HG03095 (cell line): Measurements from ENCODE around the gene TFF2.

Experiments
- ATAC-seq: cut with Tn5 transposase; IDR thresholded peaks from one replicate; pipeline ENCODE4 v1.9.1; 2021; ENCODE audit warnings: moderate library complexity; ENCODE audit not compliant: unreplicated experiment

The TFF2 gene

GRCh38 chr21:42350927-42351426 lies at the start of gene TFF2:
TSS of gene TFF2 (minus strand) at chr21:42350994. CDS start at chr21:42350957, 37 bp downstream.
- ATAC-seq = no peak

- ATAC-seq = no peak
Measured at GRCh38 chr21:42400525-42400924, 49.7 kb upstream of the TFF2 start.

DNA sequence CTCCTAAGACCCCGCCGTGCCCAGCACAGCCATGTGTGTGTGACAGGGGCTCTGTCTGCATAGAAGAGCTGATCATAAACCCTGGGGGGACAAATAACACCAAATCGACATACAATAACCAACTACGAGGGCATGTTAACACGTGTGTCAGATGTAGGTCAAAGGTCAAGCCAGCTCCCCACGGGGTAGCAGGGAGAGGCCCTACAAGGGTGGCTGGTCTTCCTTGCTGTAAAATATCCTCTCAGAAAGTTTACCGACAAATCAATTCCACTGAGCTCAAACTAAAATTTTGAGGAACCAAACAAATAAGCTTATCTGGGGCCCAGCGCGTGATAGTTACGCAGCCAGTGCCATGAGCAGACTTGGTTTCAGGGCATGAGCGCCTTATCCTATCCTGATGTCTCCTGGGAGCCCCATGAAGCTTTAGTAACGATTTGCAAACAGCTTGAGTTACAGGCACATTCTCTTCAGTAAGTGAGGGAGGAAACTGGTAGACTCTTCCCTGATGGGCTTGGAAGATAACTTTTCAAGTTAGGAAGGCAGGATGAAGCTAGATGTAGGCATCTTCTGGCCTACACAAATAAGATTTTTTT lies 47.7 kb upstream of the TFF2 start:
- ATAC-seq = no peak

GRCh38 chr21:42397746-42398394 lies 47.1 kb upstream of the TFF2 start:
- no peak for ATAC-seq

DNA sequence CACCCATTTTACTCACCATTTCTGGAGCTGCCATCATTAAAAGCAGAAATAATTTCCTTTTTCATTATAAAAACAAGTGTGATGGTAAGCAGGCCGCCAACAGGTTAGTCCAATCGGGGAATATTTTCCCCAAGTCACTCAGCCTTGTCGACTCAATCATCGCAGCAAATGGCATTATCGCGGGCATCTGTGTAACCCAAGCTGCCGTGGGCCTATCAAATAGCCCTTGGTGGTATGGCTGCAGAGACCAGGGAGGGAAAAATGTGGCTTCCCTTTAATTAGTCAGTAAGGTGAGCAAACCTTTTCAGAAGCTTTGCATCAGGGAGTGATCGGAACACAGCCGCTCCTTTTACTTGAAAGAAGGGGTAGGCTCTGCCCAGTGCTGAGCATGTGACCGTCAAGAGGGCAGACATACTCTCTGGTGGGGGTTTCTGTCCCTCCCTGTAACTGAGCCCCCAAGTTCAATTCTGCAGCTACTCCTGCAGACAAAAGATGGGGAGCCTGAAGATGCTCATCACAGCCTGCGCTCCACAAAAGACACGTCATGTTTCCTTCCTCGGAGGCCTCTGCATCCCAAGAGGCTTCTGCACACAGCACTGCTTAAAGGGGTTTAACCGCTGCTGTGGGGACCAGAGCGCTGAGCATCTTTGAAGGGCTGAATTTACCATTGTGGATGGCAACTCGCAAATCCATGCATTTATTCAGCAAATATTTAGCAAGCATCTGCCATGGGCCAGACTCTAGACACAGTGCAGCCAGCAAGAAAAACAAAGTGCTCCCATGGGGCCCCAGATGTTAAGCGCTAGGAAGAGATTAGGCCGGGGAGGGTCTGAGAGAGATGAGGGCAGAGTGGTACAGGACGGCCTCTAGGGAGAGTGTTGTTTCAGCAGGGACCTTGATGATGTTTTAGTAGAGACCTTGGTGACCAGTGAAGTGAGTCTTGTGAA lies 46.3 kb upstream of the TFF2 start:
- ATAC-seq = no peak

DNA sequence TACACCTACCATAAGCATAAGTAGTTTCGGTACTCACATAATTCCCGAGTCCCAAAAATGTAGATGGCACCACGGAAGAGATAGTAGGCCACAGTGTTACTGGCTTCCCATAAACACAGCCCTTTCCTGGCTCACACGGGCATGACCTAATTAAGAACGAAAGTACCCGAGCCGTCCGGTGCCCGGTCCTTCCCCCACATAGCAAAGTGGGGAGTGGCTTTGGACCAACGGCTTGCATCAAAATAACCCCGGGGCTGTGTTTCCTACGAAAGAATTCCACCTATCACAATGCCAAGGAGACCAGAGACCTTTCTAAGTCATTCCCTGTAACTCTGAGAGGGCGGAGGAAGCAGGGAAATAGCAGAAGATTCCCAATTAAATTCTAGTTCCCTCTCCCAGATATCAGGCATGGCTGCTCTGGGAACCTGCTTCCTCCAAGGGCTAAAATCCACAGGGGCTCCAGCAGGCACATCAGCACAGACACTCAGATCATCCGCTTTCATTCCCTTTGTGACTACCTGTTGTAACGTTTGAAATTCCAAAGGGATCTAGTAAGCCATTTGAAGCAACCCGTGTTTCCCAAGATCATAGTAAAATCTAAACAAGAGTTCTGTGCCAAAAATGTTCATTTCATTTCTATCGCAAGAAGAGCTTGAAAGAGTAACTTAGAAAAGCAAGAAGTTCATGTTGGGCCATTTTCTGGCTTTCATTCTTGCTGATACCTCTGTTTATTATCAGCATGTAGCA lies 45.3 kb upstream of the TFF2 start, which contains the start of gene TMPRSS3:
Gene TMPRSS3, minus strand, starts transcription at position 148 of the 747 bp plus-strand sequence. CDS start 635 bp downstream, outside the sequence.
- ATAC-seq = no peak

GRCh38 chr21:42395302-42395701 lies 44.5 kb upstream of the TFF2 start:
- no peak for ATAC-seq

DNA sequence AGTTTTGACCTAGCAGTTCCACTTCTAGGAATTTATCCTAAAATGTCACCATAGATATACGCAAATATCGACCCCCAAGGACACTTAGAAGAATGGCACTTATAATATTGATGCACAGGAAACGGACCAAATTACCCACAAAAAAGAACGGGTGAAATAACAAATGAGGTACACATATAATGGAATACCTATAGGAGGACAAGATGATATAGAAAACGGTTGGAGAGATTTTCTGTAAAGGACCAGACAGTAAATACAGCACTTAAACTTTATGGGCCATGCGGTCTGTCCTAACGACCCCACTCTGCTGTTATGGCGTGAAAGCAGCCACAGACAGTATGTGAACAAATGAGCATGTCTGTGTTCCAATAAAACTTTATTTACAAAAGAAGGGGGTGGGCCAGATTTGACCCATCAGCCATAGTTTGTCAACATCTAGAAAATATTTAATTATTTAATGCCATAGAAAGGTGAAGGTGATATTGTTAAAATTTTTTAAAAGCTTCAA lies 42.7 kb upstream of the TFF2 start:
- ATAC-seq = no peak

DNA sequence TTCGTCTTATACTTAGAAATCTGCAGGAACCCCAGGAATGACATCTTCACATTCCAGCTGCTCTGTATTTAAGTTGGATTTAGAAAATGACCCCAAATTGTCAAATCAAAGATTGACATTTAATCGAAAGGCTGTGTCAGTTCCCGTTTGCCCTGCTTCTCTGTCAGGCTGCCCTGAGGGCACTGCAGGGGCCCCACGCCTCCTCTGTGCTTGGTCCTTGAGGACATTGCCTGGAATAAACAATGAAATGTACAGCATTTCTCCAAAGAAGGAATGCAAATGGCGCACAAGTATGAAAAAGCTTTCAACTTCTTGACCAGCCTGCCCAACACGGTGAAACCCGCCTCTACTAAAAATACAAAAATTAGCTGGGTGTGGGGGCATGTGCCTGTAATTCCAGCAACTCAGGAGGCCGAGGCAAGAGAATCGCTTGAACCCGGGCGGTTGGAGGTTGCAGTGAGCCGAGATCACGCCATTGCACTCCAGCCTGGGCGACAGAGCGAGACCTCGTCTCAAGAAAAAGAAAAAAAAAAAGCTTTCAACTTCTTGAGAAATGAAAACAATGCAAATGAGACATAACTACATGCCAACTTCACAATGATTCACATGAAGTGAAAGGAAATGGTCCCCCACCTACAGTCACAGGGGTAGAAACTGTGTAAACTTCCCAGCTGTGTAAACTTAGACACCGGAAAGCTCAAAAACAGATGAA lies 42.1 kb upstream of the TFF2 start:
- ATAC-seq = peak; percentile 68

- ATAC-seq = no peak
Measured at GRCh38 chr21:42391297-42391696, 40.5 kb upstream of the TFF2 start.

GRCh38 chr21:42390696-42391095 lies 39.9 kb upstream of the TFF2 start:
- ATAC-seq = no peak

GRCh38 chr21:42390193-42390592 lies 39.4 kb upstream of the TFF2 start:
- ATAC-seq = no peak

GRCh38 chr21:42389449-42389835 lies 38.6 kb upstream of the TFF2 start:
- ATAC-seq = no peak

GRCh38 chr21:42388740-42389448 lies 38.1 kb upstream of the TFF2 start:
- no peak for ATAC-seq

- ATAC-seq = no peak
Measured at GRCh38 chr21:42387843-42388340, 37.1 kb upstream of the TFF2 start.

GRCh38 chr21:42387164-42387563 lies 36.4 kb upstream of the TFF2 start:
- ATAC-seq = no peak

GRCh38 chr21:42386034-42386591 lies 35.3 kb upstream of the TFF2 start:
- no peak for ATAC-seq

DNA sequence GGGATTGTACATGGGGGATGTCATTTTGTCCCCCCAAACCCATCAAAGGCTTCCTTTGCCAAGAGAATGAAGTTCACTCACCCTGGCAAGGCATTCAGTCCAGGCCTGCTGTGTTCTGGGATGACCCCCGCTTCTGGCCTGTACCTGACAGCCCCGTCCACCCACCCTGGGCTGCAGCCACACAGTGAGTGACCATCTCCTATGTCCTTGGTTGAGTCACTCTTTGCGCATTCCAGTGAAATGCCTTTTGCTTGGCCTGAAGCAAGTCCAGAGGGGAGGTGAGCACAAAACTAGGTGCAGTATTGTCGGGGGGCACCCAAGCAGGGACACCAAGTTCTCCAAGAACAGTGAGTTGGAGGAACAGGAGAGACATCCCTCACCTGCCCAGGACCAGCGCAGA lies 34.8 kb upstream of the TFF2 start:
- ATAC-seq = no peak

- ATAC-seq = no peak
Measured at GRCh38 chr21:42384989-42385388, 34.2 kb upstream of the TFF2 start.
